Neural cell (in vitro differentiated cells): ENCODE data around the gene NDST4. TPM values are rescaled to one million over a fixed set of nuclear protein-coding genes. Genes with fewer than 3 reads are reported as not detected.

Experiments
- H2AFZ ChIP-seq: fragments of 200-600, 300-800 bp; sonication (generic), shearing (Covaris generic); 2 replicates; pipeline ENCODE4 v1.6.0; 2014; ENCODE audit warnings: low read depth, mild to moderate bottlenecking, antibody characterized with exemption, low read length, moderate library complexity
- H3F3A ChIP-seq: fragments of 200-600 bp; shearing (Covaris generic); 2 replicates; pipeline ENCODE4 v1.6.1; 2016; ENCODE audit warnings: mild to moderate bottlenecking, moderate library complexity, mixed read lengths, antibody characterized with exemption, low read length; ENCODE audit not compliant: insufficient read depth, poor library complexity, severe bottlenecking
- H3K27ac ChIP-seq: fragments of 200-600, 300-800 bp; sonication (generic), shearing (Covaris generic); 2 replicates; pipeline ENCODE4 v1.5.1; 2014; ENCODE audit warnings: mild to moderate bottlenecking, low read length, moderate library complexity
- H3K27me3 ChIP-seq: fragments of 300-800, 200-600 bp; sonication (generic), shearing (Covaris generic); 2 replicates; pipeline ENCODE4 v1.6.0; 2014; ENCODE audit warnings: mild to moderate bottlenecking, low read depth, low read length, moderate library complexity; ENCODE audit not compliant: insufficient read depth
- H3K36me3 ChIP-seq: fragments of 300-800, 200-600 bp; sonication (generic), shearing (Covaris generic); 2 replicates; pipeline ENCODE4 v1.5.1; 2014; ENCODE audit warnings: mild to moderate bottlenecking, antibody characterized with exemption, low read length, moderate library complexity; ENCODE audit not compliant: insufficient read depth
- H3K4me2 ChIP-seq: fragments of 300-800, 200-600 bp; sonication (generic), shearing (Covaris generic); 2 replicates; pipeline ENCODE4 v1.6.0; 2014; ENCODE audit warnings: mild to moderate bottlenecking, low read length
- H3K4me3 ChIP-seq: fragments of 300-800, 200-600 bp; sonication (generic), shearing (Covaris generic); 2 replicates; pipeline ENCODE4 v1.5.1; 2014; ENCODE audit warnings: mild to moderate bottlenecking, low read length, moderate library complexity
- H3K79me2 ChIP-seq: fragments of 200-600 bp; shearing (Covaris generic); replicated peaks from 2 replicates; pipeline ENCODE4 v1.6.0; 2014; ENCODE audit warnings: mild to moderate bottlenecking, low read length, moderate library complexity; ENCODE audit not compliant: insufficient read depth
- H3K9ac ChIP-seq: fragments of 300-800, 200-600 bp; sonication (generic), shearing (Covaris generic); 2 replicates; pipeline ENCODE4 v1.6.1; 2016; ENCODE audit warnings: mild to moderate bottlenecking, low read length, mixed read lengths
- H3K9me2 ChIP-seq: fragments of 200-600 bp; shearing (Covaris generic); 2 replicates; pipeline ENCODE4 v1.6.1; 2016; ENCODE audit warnings: mild to moderate bottlenecking, low read length, mixed read lengths; ENCODE audit not compliant: insufficient read depth
- H3K9me3 ChIP-seq: fragments of 200-600, 300-800 bp; sonication (generic), shearing (Covaris generic); 2 replicates; pipeline ENCODE4 v1.6.1; 2016; ENCODE audit warnings: mild to moderate bottlenecking, mixed run types, low read length, moderate library complexity, mixed read lengths
- H4K20me1 ChIP-seq: fragments of 200-600 bp; shearing (Covaris generic); 2 replicates; pipeline ENCODE4 v1.6.1; 2016; ENCODE audit warnings: mild to moderate bottlenecking, mixed run types; ENCODE audit not compliant: insufficient read depth
- CTCF ChIP-seq: fragments of 450-650 bp; IDR thresholded peaks from 2 replicates; pipeline ENCODE4 v1.5.1; 2014; ENCODE audit warnings: antibody characterized with exemption, mild to moderate bottlenecking, moderate library complexity; ENCODE audit not compliant: poor library complexity, severe bottlenecking
- EP300 ChIP-seq: fragments of 450-650 bp; conservative IDR thresholded peaks from 2 replicates; pipeline ENCODE4 v1.6.1; 2014; ENCODE audit warnings: antibody characterized with exemption, mild to moderate bottlenecking, moderate library complexity; ENCODE audit not compliant: poor library complexity, severe bottlenecking
- EZH2 ChIP-seq: fragments of 200-600, 300-800 bp; shearing (Covaris generic), sonication (generic); IDR thresholded peaks from 2 replicates; pipeline ENCODE4 v1.6.1; 2014; ENCODE audit warnings: antibody characterized with exemption, low read length, borderline replicate concordance, mild to moderate bottlenecking; ENCODE audit not compliant: insufficient read depth, poor library complexity, severe bottlenecking
- MXI1 ChIP-seq: fragments of 450-650 bp; conservative IDR thresholded peaks from 2 replicates; pipeline ENCODE4 v1.6.1; 2014; ENCODE audit warnings: antibody characterized with exemption, mild to moderate bottlenecking; ENCODE audit not compliant: poor library complexity, severe bottlenecking
- POLR2AphosphoS5 ChIP-seq: IDR thresholded peaks from 2 replicates; pipeline ENCODE4 v1.6.1; 2012
- RAD21 ChIP-seq: fragments of 450-650 bp; conservative IDR thresholded peaks from 2 replicates; pipeline ENCODE4 v1.6.1; 2014; ENCODE audit warnings: antibody characterized with exemption, mild to moderate bottlenecking, moderate library complexity
- REST ChIP-seq: IDR thresholded peaks from 2 replicates; pipeline ENCODE4 v1.6.1; 2012; ENCODE audit warnings: borderline replicate concordance
- SMC3 ChIP-seq: fragments of 450-650 bp; conservative IDR thresholded peaks from 2 replicates; pipeline ENCODE4 v1.6.1; 2014; ENCODE audit warnings: antibody characterized with exemption, mild to moderate bottlenecking, moderate library complexity; ENCODE audit not compliant: poor library complexity
- TAF1 ChIP-seq: IDR thresholded peaks from 2 replicates; pipeline ENCODE4 v1.6.1; 2012; ENCODE audit warnings: low read depth
- polyA plus RNA-seq: library from polyadenylated mRNA; depleted of rRNA; stranded (reverse); fragments of >200 nt; gene quantifications from 2 replicates; pipeline ENCODE4 v1.2.3, GENCODE V29; 2014

Gene NDST4
- polyA plus RNA-seq, 1 donor from 2014 or later = 1.3 TPM

DNA sequence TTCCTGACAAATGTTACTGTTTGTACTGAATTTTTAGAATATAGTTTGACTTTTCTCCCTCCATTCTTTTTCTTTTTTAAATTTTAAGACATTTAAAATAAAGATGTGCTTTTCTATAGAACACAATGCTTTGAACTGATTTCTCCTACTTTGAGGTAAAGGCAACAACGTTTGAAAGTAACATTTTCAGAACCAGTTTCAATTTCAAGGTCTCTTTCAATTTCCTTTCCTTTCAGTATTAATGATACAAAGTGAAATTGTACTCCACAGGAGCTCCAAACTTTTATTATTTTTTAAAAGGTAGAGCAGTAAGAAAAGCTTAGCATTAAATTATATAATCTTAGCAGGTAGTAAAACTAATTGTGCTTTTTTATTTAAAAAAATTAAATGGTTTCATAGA is 54.9 kb downstream of the NDST4 start:
- Histone ChIP-seq H3K9me2 (no peaks in the 10 kb centered on the region), H2AFZ (no peak overlapping the region), H3K27ac (no peak overlapping the region), H3K9me3 (no peaks in the 10 kb centered on the region), H4K20me1 (no peaks in the 10 kb centered on the region), H3K36me3 (no peaks in the 10 kb centered on the region), H3K27me3 (no peaks in the 10 kb centered on the region), H3K4me2 (no peak overlapping the region), H3K4me3 (no peak overlapping the region), H3F3A (no peaks in the 10 kb centered on the region), H3K79me2 (no peaks in the 10 kb centered on the region), H3K9ac (no peak overlapping the region)
- TF ChIP-seq EP300 (no peak), SMC3 (no peak), REST (no peak), RAD21 (no peak), EZH2 (no peak), TAF1 (no peak), POLR2AphosphoS5 (no peak), MXI1 (no peak), CTCF (no peak)

- Histone ChIP-seq H3K4me2 (no peak overlapping the region), H3K27ac (no peak overlapping the region), H3K9ac (no peak overlapping the region), H4K20me1 (no peaks in the 10 kb centered on the region), H3K9me2 (no peaks in the 10 kb centered on the region), H3K79me2 (no peaks in the 10 kb centered on the region), H3K4me3 (no peak overlapping the region), H3K27me3 (no peaks in the 10 kb centered on the region), H3F3A (no peaks in the 10 kb centered on the region), H3K9me3 (no peaks in the 10 kb centered on the region), H2AFZ (no peak overlapping the region), H3K36me3 (no peaks in the 10 kb centered on the region)
- TF ChIP-seq SMC3 (no peak), EP300 (no peak), TAF1 (no peak), CTCF (no peak), POLR2AphosphoS5 (no peak), RAD21 (no peak), REST (no peak), MXI1 (no peak), EZH2 (no peak)
Measured at GRCh38 chr4:115054836-115055235, 58.6 kb downstream of the NDST4 start.
